Esophagus muscularis mucosa (tissue), 3 donors: ENCODE data around the gene PROSER3.

Experiments used
- POLR2A ChIP-seq: fragments of 450-650 bp; IDR thresholded peaks from one replicate; pipeline ENCODE4 v1.6.1; 2017; ENCODE audit warnings: antibody characterized with exemption, moderate library complexity, mild to moderate bottlenecking, low read depth
- TF ChIP-seq, protein P1 (sequence below), 3 experiments: fragments of 200-600 bp in 2 of 3; fragments of 450-650 bp in 1 of 3; sonication (generic) in 2 of 3; IDR thresholded peaks; one replicate each; pipeline ENCODE4 v1.5.1; 2017 to 2019; ENCODE audit warnings: antibody characterized with exemption in 3 of 3, mild to moderate bottlenecking in 2 of 3, moderate library complexity in 1 of 3

DNA sequence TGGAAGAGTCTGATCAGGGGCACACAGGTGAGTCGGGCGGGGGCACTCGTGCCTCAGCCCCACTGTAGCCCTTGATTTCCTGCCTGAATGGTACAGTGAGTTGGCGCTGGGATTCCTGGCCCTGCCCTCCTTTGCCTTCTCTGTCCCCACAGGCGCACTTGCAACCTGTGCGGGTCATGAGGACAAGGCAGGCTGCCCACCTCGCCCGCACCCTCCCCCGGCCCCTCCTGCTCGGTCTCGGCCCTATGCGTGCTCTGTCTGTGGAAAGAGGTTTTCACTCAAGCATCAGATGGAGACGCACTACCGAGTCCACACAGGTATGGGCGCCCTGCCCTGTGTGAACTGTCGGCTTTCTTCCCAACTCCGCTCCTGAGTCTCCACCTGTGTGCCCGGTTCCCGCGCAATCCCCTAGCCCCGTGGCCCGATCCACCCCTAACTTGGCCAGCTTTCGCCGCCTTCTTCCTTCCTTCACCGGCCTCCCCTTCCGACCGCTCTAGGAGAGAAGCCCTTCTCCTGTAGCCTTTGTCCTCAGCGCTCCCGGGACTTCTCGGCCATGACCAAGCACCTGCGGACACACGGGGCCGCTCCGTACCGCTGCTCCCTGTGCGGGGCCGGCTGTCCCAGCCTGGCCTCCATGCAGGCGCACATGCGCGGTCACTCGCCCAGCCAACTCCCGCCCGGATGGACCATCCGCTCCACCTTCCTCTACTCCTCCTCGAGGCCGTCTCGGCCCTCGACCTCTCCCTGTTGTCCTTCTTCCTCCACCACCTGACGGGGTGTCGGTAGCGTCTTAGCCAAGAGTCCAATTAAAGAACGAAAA is 41.8 kb upstream of the PROSER3 start:
- TF ChIP-seq POLR2A, result no peak
- TF ChIP-seq, protein P1, sequence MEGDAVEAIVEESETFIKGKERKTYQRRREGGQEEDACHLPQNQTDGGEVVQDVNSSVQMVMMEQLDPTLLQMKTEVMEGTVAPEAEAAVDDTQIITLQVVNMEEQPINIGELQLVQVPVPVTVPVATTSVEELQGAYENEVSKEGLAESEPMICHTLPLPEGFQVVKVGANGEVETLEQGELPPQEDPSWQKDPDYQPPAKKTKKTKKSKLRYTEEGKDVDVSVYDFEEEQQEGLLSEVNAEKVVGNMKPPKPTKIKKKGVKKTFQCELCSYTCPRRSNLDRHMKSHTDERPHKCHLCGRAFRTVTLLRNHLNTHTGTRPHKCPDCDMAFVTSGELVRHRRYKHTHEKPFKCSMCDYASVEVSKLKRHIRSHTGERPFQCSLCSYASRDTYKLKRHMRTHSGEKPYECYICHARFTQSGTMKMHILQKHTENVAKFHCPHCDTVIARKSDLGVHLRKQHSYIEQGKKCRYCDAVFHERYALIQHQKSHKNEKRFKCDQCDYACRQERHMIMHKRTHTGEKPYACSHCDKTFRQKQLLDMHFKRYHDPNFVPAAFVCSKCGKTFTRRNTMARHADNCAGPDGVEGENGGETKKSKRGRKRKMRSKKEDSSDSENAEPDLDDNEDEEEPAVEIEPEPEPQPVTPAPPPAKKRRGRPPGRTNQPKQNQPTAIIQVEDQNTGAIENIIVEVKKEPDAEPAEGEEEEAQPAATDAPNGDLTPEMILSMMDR (IDR thresholded peaks at IDR 0.05), result no peak
